PC-9 (cell line): Measurements from ENCODE around the gene XPO4.

ENCODE experiments used
- EZH2 ChIP-seq: fragments of 200-600 bp; sonication (generic); IDR thresholded peaks from 2 replicates; pipeline ENCODE4 v1.8.0; 2017; ENCODE audit warnings: antibody characterized with exemption, low read depth
- TF ChIP-seq, protein P1 (sequence below): fragments of 200-600 bp; sonication (generic); conservative IDR thresholded peaks from 2 replicates; pipeline ENCODE4 v1.6.1; 2017; ENCODE audit warnings: mixed run types, antibody characterized with exemption, mild to moderate bottlenecking, moderate library complexity

DNA sequence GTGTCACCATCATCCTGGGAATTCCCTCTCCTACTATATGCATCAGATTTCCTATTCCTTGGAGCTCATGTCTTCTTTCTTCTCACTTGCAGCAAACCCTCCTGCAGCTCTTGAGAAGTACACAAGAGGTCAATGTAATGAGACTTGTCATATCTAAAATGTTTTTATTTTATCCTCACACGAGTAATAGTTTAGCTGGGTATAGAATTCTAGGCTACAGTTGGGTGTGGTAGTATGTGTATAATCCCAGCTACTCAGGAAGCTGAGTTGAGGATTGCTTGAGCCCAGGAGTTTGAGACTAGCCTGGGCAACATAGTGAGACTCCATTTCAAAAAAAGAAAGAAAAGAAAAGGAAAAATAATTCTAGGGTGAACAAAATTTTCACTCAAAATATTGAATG lies 153.2 kb downstream of the XPO4 start:
- TF ChIP-seq, protein P1, sequence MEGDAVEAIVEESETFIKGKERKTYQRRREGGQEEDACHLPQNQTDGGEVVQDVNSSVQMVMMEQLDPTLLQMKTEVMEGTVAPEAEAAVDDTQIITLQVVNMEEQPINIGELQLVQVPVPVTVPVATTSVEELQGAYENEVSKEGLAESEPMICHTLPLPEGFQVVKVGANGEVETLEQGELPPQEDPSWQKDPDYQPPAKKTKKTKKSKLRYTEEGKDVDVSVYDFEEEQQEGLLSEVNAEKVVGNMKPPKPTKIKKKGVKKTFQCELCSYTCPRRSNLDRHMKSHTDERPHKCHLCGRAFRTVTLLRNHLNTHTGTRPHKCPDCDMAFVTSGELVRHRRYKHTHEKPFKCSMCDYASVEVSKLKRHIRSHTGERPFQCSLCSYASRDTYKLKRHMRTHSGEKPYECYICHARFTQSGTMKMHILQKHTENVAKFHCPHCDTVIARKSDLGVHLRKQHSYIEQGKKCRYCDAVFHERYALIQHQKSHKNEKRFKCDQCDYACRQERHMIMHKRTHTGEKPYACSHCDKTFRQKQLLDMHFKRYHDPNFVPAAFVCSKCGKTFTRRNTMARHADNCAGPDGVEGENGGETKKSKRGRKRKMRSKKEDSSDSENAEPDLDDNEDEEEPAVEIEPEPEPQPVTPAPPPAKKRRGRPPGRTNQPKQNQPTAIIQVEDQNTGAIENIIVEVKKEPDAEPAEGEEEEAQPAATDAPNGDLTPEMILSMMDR: no peak
- no peak for TF ChIP-seq EZH2
